HEK293 (cell line): ENCODE measurements around the gene RNF34.

ENCODE experiments used
- GLIS1 ChIP-seq: fragments of 450-650 bp; formaldehyde crosslinking; IDR thresholded peaks from 2 replicates; pipeline ENCODE4 v1.5.1; 2016; ENCODE audit warnings: missing biosample characterization, missing genetic modification characterization
- KLF1 ChIP-seq: fragments of 450-650 bp; formaldehyde crosslinking; IDR thresholded peaks from 2 replicates; pipeline ENCODE4 v1.5.1; 2016; ENCODE audit warnings: missing biosample characterization, missing genetic modification characterization
- KLF16 ChIP-seq: fragments of 450-650 bp; formaldehyde crosslinking; IDR thresholded peaks from 2 replicates; pipeline ENCODE4 v1.5.1; 2017; ENCODE audit warnings: missing biosample characterization, missing genetic modification characterization
- KLF8 ChIP-seq: fragments of 450-650 bp; formaldehyde crosslinking; IDR thresholded peaks from 2 replicates; pipeline ENCODE4 v1.5.1; 2016; ENCODE audit warnings: missing biosample characterization, missing genetic modification characterization
- KLF9 ChIP-seq: fragments of 450-650 bp; formaldehyde crosslinking; IDR thresholded peaks from 2 replicates; pipeline ENCODE4 v1.5.1; 2016; ENCODE audit warnings: missing biosample characterization, missing genetic modification characterization, low read depth
- PRDM10 ChIP-seq: fragments of 450-650 bp; formaldehyde crosslinking; IDR thresholded peaks from 2 replicates; pipeline ENCODE4 v1.5.1; 2016; ENCODE audit warnings: missing biosample characterization, missing genetic modification characterization
- ZBTB11 ChIP-seq: fragments of 450-650 bp; formaldehyde crosslinking; conservative IDR thresholded peaks from 2 replicates; pipeline ENCODE4 v1.5.1; 2016; ENCODE audit warnings: low read depth, missing biosample characterization, missing genetic modification characterization
- ZBTB44 ChIP-seq: fragments of 450-650 bp; IDR thresholded peaks from 2 replicates; pipeline ENCODE4 v1.5.1; 2018; ENCODE audit warnings: missing biosample characterization, mild to moderate bottlenecking, missing genetic modification characterization
- ZBTB48 ChIP-seq: fragments of 450-650 bp; formaldehyde crosslinking; IDR thresholded peaks from 2 replicates; pipeline ENCODE4 v1.5.1; 2016; ENCODE audit warnings: missing biosample characterization, missing genetic modification characterization
- ZBTB7A ChIP-seq: fragments of 450-650 bp; formaldehyde crosslinking; IDR thresholded peaks from 2 replicates; pipeline ENCODE4 v1.5.1; 2016; ENCODE audit warnings: low read depth, missing biosample characterization, missing genetic modification characterization
- ZBTB8A ChIP-seq: fragments of 450-650 bp; formaldehyde crosslinking; IDR thresholded peaks from 2 replicates; pipeline ENCODE4 v1.5.1; 2016; ENCODE audit warnings: missing biosample characterization, missing genetic modification characterization
- ZFHX2 ChIP-seq: fragments of 450-650 bp; formaldehyde crosslinking; conservative IDR thresholded peaks from 2 replicates; pipeline ENCODE4 v1.5.1; 2016; ENCODE audit warnings: missing biosample characterization, missing genetic modification characterization
- ZFP69B ChIP-seq: fragments of 450-650 bp; formaldehyde crosslinking; IDR thresholded peaks from 2 replicates; pipeline ENCODE4 v1.5.1; 2016; ENCODE audit warnings: missing biosample characterization, missing genetic modification characterization
- ZNF121 ChIP-seq: fragments of 450-650 bp; formaldehyde crosslinking; IDR thresholded peaks from 2 replicates; pipeline ENCODE4 v1.5.1; 2016; ENCODE audit warnings: missing biosample characterization, missing genetic modification characterization
- ZNF174 ChIP-seq: fragments of 450-650 bp; formaldehyde crosslinking; IDR thresholded peaks from 2 replicates; pipeline ENCODE4 v1.5.0; 2017; ENCODE audit warnings: missing biosample characterization, mild to moderate bottlenecking, missing genetic modification characterization
- ZNF2 ChIP-seq: fragments of 450-650 bp; formaldehyde crosslinking; IDR thresholded peaks from 2 replicates; pipeline ENCODE4 v1.5.1; 2016; ENCODE audit warnings: missing biosample characterization, missing genetic modification characterization
- ZNF423 ChIP-seq: fragments of 450-650 bp; formaldehyde crosslinking; IDR thresholded peaks from 2 replicates; pipeline ENCODE4 v1.5.1; 2016; ENCODE audit warnings: missing biosample characterization, missing genetic modification characterization
- ZNF600 ChIP-seq: fragments of 450-650 bp; formaldehyde crosslinking; IDR thresholded peaks from 2 replicates; pipeline ENCODE4 v1.5.1; 2016; ENCODE audit warnings: missing biosample characterization, missing genetic modification characterization
- ZNF76 ChIP-seq: fragments of 450-650 bp; formaldehyde crosslinking; IDR thresholded peaks from 2 replicates; pipeline ENCODE4; 2016; ENCODE audit warnings: low read depth, missing biosample characterization, missing genetic modification characterization, borderline replicate concordance

The RNF34 gene

GRCh38 chr12:121467638-121468498, 68.0 kb downstream of the RNF34 start (continued):
- TF ChIP-seq KLF8 (peak; percentile 53; the same call in 1 of the 2 replicates), KLF16 (tag by site-specific recombination) (no peak), PRDM10 (tag by site-specific recombination) (peak; percentile 94), ZBTB48 (tag by site-specific recombination) (no peak), ZNF2 (tag by site-specific recombination) (0 out of 2 replicates have a peak, but pooled peaks have one; percentile 20), ZNF121 (peak; percentile 85), ZFP69B (no peak), ZBTB44 (tag by site-specific recombination) (peak; percentile 43; the same call in 1 of the 2 replicates), GLIS1 (peak; percentile 73), ZNF174 (no peak), ZNF76 (tag by site-specific recombination) (no peak), ZNF600 (tag by site-specific recombination) (peak; percentile 36; the same call in 1 of the 2 replicates), KLF1 (tag by site-specific recombination) (peak; percentile 55; the same call in 1 of the 2 replicates), KLF9 (tag by site-specific recombination) (0 out of 2 replicates have a peak, but pooled peaks have one; percentile 15), ZFHX2 (tag by site-specific recombination) (peak; percentile 23; the same call in 1 of the 2 replicates), ZNF423 (tag by site-specific recombination) (0 out of 2 replicates have a peak, but pooled peaks have one; percentile 34), ZBTB7A (tag by site-specific recombination) (0 out of 2 replicates have a peak, but pooled peaks have one; percentile 40), ZBTB8A (tag by site-specific recombination) (peak; percentile 67), ZBTB11 (tag by site-specific recombination) (peak; percentile 28; the same call in 1 of the 2 replicates)
